Measurements from ENCODE around the gene PRR13. TPM values are rescaled to one million over a fixed set of nuclear protein-coding genes. Genes with fewer than 3 reads are reported as not detected.
A peak's percentile ranks its signal among the peaks of the same experiment; 100 is the strongest.

Gene PRR13
- total and polyA plus RNA-seq, 2 of the 13 experiments (the other 11 are each of a cell fraction or from before 2014, with no cell fraction given): 65.0 to 102 TPM

- TF ChIP-seq SMYD3 (CRISPR knock-in tag; IDR thresholded peaks at IDR 0.05): no peak
- no peak; the same call in 1 of the 2 replicates for TF ChIP-seq ZNF317 (CRISPR knock-in tag; IDR thresholded peaks at IDR 0.05)
- TF ChIP-seq SRY (CRISPR knock-in tag; IDR thresholded peaks at IDR 0.05): peak; percentile 94
- no peak for TF ChIP-seq ZBTB3 (CRISPR knock-in tag; IDR thresholded peaks at IDR 0.05; ENCODE audit: borderline replicate concordance, low read depth)
- TF ChIP-seq KLF16 (CRISPR knock-in tag; IDR thresholded peaks at IDR 0.05): no peak
- TF ChIP-seq ZNF460 (CRISPR knock-in tag; IDR thresholded peaks at IDR 0.05; ENCODE audit: borderline replicate concordance): no peak
- TF ChIP-seq ELF1 (CRISPR knock-in tag; IDR thresholded peaks at IDR 0.05): 0 out of 2 replicates have a peak, but pooled peaks have one; percentile 22
- no peak for TF ChIP-seq USF2 (IDR thresholded peaks at IDR 0.05; ENCODE audit: low read depth, low read length)
- no peak for TF ChIP-seq USF2 (CRISPR knock-in tag; IDR thresholded peaks at IDR 0.05; ENCODE audit: borderline replicate concordance)
- TF ChIP-seq ZNF281 (CRISPR knock-in tag; IDR thresholded peaks at IDR 0.05; ENCODE audit: borderline replicate concordance): peak; percentile 90
- TF ChIP-seq ZSCAN12 (CRISPR knock-in tag; IDR thresholded peaks at IDR 0.05): no peak
- TF ChIP-seq ATAD3A (CRISPR knock-in tag; IDR thresholded peaks at IDR 0.05): 0 out of 2 replicates have a peak, but pooled peaks have one; percentile 75
- TF ChIP-seq ZNF841 (CRISPR knock-in tag; IDR thresholded peaks at IDR 0.05; ENCODE audit: borderline replicate concordance): no peak
- TF ChIP-seq ZNF580 (CRISPR knock-in tag; IDR thresholded peaks at IDR 0.05; ENCODE audit: borderline replicate concordance, low read depth): no peak
- TF ChIP-seq JUN (CRISPR knock-in tag; IDR thresholded peaks at IDR 0.05): no peak
- no peak for TF ChIP-seq ATF7 (IDR thresholded peaks at IDR 0.05)
- TF ChIP-seq ATF7 (CRISPR knock-in tag; IDR thresholded peaks at IDR 0.05): no peak
- TF ChIP-seq MED8 (CRISPR knock-in tag; IDR thresholded peaks at IDR 0.05; ENCODE audit: insufficient replicate concordance): no peak
- no peak for TF ChIP-seq CENPBD1 (CRISPR knock-in tag; IDR thresholded peaks at IDR 0.05; ENCODE audit: borderline replicate concordance, low read depth)
- no peak for TF ChIP-seq HNRNPUL1 (IDR thresholded peaks at IDR 0.05; ENCODE audit: low read depth, low read length)
- 0 out of 2 replicates have a peak, but pooled peaks have one; percentile 42 for TF ChIP-seq MTF1 (CRISPR knock-in tag; IDR thresholded peaks at IDR 0.05)
- TF ChIP-seq CSRNP2 (CRISPR knock-in tag; conservative IDR thresholded peaks at IDR 0.05; ENCODE audit: low read depth): no peak
These were observed 10.9 kb downstream of the PRR13 start (continued) for GRCh38 chr12:53452159-53453077.

All from HepG2 (cell line).